NCI-H2196 (cell line): ENCODE results near the gene PBX1.

Experiments used
- DNase-seq: peaks from one replicate; lab custom pipeline; 2025; ENCODE audit not compliant: unreplicated experiment; lab: John Stamatoyannopoulos, UW

The PBX1 gene

DNA sequence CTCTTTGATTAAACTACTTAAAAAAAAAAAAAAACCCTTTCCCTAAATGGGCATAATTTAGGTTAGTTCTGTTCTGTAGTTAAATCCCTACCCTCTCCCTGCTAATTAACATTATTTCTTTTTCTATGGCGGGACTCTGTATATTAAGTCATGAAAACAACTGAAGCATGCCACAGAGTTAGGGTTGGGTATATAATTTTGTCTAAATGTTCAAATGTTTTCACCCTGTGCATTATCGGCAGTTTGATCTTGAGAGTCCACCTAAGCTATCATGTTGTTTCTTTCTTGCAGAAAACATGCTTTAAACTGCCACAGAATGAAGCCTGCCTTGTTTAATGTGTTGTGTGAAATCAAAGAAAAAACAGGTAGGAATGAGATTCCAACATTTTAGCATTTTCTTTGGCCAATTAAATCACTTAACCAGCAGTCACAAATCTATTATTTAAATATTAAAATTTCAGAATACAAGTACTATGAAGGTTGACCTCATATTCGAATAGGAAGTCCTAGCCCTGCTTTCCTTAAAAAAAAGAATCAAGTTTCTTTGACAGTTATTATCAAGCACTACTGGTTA lies 4.0 kb downstream of the PBX1 start:
- DNase-seq: no peak

DNA sequence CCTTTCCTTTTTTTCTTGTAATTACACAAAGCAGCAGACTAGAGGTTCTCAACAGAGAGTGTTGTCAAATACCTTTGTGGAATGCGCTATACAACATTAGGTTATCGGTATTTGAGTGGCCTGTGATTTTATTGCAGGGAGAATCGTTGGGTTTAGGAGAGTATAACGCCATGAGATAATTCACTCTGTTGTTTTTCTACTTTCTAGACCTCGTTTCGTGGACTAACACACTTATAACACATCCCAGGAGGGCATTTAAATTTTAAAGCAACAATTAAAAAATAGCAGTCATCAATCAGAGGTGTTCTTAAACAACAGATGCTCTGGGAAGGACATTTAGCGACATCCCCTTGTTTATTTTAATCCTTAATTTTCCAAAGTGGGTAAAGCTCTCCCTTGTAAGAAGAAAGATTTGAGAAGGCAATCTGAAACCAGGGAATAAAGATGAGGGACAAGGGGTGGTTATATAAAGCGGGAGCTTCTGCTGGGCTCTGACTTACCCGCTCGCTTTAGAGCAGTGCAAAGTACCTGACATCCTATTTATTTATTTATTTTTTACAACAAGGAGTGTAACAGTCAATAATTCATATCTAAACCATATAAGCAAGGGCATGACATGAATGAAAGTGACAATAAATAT lies 4.9 kb downstream of the PBX1 start:
- DNase-seq: no peak

DNA sequence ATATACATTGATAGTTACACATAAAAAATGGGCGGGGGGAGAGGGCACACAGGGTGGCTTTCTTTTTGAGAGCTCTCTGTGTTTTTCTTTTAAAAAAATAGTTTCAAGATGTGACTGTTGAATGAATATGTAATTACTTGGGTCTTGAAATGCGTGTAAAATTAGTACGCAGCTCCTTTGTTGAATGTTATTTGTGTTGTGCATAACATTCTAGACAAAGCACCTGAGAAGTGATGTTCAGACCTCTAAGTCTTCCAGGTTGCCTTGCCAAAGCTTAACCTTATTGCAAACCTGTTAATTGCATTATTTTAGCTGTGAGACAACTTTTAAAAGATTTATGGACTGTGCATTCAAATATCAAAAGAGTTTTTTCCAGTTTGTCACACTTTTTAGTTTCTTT lies 5.4 kb downstream of the PBX1 start:
- DNase-seq: no peak

DNA sequence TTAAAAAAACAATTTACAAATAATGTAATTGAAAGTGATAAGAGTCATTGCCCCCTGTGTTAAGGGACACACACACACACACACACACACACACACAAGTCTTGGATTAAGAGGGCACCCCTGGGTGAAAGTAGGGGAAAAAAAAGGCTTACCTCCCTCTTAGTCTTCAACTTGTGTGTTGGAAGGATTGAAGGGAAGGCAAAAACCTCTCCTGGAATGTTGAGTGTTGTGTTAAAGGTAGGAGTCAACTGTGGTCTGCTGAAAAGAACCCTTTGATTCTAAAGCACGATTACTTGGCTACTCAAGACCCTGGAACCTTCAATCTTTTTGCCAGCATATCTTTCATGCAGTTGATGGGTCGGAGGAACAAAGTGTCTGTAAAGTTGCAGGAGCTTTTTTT lies 6.4 kb downstream of the PBX1 start:
- no peak for DNase-seq

DNA sequence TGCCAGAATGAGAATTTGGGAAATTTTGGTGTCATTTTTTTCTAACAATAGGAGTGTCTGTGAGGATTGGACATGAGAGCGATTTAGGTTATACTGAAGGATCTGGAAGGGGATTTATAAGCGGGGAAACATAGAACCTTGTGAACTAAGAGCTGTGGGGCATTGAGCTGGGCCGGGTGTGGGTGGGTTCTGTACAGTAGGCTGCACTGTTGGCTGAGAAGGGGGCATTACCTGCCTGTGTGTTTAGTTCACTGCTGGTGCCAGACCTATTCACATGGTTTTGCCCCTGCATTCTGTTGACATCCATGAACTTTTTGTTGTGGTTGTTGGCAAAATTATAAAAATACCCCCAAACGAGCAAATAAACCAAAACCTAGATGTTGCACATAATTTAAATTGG lies 8.8 kb downstream of the PBX1 start:
- no peak for DNase-seq

DNA sequence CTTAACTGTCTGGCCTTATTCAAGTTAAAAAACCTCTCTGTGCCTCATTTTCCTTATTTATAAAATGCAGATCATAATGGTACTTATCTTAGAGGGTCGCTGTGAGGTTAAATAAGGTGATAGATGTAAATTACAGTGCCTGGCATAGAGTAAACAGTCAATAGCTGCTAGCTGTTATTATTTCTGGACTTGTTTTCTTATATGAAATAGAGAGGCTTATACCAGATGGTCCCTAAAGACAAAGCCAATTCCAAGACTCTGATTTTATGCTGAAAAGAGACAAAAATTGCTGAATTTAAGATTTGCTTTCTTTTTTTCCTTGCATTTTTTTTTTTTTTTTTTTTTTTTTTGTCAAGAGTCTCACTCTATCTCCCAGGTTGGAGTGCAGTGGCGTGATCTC lies 10.3 kb downstream of the PBX1 start:
- DNase-seq: no peak

DNA sequence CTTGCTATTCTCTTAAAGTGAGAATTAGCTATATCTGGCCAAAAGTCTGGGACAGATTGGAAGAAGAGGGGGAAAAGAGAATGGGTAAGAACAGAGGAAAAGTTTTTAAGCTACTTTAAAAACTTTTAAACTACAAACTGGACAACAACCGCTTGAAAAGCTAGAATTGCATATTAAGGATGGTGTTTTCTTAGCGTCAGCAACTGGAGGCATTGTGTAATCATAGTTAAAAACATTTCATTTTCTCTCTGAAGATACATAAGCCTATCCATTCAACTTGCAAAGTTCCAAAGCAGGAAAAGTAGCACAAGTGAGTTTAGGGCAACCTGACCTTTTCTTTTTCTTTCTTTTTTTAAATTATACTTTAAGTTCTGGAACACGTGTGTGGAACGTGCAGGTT lies 10.9 kb downstream of the PBX1 start:
- no peak for DNase-seq

DNA sequence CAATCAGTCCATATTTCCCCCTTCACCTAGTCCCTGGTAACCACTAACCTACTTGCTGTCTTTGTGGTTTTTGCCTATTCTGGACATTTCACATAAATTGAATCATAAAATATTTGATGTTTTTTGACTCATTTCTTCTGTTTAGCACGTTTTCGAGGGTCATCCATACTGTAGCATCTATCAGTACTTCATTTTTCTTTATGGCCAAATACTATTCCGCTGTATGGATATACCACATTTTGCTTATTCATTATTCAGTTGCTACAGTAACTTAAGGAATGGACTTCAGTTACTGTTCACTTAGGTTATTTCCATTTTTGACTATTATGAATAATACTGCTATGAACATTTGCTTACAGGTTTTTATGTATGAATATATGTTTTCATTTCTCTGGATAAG lies 12.3 kb downstream of the PBX1 start:
- DNase-seq: no peak

DNA sequence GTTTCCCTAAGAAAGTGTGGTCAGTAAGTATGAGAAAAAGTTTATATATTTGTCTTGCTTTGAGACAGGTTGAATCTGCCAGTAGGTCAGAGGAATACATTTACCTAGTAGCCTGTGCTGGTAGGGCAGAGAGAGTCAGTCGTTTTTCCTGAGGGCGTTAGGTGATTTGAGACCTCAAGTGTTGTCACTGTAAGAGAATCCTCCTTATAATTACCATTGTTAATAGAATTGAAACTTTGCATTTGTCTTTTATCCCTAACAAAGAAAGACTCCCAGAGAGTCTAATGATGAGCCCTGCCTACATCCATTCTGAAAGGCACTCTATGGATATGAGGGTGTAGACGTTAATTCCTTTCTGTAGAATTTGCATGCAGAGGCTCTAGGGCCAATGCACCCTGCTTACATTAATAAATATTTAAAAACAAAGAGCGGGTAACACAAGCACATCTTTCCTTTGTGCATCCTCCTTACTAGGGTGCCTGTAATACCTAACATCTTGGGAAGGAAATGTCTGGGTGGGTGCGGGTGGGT lies 16.4 kb downstream of the PBX1 start:
- no peak for DNase-seq

DNA sequence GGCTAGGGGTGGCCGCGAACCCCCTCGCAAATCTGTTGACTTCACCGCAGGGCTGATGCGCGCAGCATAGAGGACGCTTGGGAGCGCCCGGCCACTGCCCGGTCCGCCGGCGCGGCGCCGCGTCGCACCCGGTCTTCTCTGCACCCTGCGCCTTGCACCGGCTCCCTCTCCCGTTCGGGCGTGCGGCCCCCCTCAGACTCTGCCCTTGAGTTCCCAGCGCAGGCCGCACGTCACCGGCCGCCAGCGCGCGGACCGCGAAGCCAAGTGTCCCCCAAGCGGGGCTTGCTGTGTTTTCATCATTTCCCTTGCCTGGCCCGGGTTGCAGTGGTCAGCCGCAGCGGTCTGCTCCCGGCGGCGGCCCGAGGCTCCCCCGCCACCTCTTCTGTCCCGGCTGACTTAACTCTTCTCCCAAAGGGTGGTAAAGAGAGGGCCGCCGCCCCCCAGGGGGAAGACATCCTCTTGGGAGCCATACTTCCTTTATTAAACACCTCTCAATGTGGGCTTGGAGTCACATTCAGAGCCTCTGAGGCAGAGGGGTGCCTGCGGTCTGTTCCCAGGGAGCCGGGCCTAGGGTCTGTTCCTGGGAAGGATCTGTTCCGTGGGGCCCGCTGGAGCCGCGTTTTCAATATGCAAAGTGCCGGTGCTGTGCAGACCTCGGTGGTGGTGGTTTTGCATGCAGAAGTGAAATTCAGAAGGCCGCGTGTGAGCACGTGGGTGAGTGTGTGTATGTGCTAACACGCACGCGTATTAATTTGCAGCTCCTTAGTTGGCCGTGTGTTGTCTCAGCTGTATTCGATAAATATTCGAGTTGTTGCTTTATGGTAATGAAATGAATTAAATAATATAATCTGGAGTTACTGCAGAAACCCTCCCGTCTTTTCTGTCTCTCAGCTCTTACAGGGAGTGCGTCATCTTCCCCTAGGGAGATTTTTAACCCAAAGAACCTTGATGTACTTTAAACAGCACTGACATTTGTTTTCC lies 17.6 kb downstream of the PBX1 start:
- DNase-seq: no peak

DNA sequence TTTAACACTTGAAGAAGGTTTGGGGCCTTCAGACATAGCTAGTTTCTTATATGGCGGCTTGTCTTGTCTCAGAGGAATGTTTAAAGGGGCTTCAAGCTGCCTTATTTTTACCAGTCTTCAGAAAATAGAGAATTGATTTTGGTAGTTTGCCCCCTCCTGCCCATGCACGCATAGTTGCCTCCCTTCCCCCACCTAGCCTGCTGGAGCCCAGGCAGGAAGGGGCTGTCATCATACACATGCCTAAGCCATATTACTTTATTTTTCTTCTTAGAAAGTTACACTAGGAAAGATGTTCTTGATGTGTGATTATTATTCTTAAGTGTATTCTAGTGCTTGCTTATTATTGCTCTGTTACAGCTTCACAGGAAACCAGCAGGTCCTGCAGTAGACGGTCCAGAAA lies 18.3 kb downstream of the PBX1 start:
- DNase-seq: no peak

DNA sequence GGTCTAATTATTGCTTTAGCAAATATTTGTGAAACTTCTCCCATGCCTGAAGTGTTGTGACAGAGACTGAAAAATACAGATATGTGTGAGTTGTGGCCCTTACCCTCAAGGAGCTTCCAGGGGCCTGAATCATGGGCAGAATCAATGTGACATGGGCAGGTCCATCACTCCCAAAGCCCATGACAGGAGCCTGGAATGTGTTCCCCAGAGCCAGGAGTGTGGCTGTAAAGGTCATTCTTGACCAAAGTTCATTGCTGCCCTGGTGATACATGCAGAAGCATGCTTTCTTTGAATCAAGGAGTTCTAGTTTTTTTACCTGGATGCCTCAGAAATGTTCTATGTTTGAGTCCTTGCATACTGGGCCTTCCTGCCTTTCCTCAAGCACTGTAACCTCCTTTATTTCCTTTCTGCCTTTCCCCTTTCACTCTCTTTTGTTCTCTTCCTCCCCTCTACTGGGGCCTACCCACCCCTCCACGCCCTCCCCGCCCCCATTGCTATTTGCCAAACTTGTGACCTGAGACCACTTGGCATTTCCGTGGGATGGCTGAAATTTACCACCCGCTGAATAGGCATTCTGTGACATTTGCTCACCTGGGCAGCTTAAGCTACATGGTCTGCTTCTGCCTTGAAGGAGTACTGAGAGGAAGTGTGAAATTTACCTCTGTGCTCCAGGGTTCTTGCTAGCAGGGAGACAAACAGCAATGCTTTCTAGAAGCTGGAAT lies 19.7 kb downstream of the PBX1 start:
- no peak for DNase-seq

DNA sequence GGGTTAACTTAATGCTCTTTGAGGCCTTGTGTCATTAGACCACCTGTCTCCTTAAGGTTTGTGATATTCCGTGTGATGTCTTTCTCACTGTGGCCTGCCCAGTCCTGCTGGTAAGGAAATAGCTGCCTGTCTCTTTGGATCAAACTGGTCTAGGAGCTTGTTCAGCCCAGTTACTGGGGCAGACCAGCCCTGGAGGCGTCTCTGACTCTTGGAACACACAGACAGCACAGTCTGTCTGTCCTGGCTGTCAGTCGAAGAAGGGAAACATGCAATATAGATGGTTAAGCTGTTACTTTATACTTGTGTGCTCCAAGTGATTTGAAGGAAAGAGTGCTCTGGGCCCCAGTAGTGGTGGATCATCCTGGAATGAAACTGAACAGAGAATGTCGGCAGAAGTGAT lies 20.4 kb downstream of the PBX1 start:
- no peak for DNase-seq

DNA sequence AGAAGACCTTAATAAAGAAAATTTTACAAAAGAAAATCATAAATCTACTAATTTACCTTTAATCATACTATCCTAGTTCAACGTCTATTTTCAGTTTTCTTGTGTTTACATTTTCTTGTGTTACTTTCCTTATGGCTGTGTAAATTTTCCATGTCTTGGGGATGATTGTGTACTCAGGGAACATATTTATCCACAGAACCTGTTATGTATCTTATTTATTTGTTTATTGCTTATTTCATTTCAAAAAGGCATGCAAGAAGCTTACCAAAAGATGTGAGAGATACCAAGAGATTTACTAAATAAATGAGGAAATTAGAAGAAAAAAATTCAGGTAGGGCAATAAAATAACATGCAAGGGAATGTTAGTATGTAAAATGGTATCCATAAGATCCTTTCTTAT lies 22.8 kb downstream of the PBX1 start:
- no peak for DNase-seq

DNA sequence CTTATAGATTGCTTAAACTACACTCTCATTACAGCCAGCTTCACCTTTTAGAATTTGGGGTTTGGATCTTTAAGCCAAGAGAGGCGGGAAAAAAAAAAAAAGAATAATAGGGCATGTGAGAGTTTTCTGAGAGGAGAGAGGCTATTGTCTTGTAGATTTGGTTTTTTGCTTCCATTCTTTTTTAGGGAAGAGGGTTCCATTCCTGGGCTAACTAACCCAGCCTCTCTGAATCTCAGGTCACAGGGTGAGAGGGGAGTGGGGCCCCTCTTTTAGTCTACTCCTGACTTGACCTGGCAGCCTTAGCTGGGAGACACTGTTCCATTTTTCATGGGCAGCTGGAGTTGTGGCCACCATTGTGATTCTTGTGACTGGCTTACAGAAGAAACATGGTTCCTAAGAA lies 24.2 kb downstream of the PBX1 start:
- DNase-seq: no peak

DNA sequence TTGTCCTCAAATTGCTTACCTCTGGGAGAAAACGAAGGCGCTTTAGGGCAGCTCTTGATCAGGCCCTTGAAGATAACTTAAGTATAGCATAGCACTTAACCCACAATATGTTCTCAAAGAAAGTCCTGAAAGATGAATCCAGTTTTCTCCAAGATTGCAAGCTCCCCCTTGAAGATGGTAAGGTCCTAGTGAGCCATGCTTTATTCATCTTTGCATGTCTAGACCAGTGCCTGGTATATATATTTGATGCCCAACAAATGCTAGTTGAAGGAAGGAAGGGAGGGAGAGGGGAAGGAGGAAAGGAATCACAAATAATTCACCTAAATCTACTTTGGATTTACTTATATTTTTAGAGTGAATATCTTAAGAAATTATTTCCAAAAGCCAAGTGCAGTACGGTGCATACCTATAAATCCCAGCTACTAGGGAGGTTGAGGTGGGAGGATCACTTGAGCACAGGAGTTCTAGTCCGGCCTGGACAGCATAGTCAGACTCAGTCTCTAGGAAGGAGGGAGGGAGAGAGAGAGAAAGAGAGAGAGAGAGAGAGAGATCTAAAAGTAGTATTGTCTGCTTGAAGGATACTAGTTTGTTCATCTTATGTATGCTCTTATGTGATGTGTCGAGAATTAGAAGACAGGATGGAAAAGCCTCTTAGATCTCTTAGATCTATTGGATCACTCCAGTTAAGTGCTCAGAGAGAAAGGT lies 25.0 kb downstream of the PBX1 start:
- no peak for DNase-seq

DNA sequence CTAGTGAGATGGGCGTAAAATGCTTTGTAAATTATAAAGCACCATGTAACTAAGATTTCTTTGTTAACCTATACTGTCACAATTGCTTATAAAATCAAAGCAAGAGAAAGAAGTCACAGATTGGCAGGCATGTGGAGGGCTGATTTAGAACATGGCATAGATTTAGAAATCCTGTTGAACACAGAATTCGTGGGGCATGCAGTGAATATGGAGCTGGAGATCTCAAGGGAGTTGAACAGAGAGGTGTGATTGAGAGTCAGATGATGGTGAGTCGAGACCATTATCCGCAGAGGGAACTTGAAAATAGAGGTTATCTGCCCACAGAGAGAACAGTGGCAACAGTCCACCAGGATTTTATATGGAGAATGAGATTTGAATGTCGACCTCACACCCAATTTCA lies 27.6 kb downstream of the PBX1 start:
- DNase-seq: no peak

DNA sequence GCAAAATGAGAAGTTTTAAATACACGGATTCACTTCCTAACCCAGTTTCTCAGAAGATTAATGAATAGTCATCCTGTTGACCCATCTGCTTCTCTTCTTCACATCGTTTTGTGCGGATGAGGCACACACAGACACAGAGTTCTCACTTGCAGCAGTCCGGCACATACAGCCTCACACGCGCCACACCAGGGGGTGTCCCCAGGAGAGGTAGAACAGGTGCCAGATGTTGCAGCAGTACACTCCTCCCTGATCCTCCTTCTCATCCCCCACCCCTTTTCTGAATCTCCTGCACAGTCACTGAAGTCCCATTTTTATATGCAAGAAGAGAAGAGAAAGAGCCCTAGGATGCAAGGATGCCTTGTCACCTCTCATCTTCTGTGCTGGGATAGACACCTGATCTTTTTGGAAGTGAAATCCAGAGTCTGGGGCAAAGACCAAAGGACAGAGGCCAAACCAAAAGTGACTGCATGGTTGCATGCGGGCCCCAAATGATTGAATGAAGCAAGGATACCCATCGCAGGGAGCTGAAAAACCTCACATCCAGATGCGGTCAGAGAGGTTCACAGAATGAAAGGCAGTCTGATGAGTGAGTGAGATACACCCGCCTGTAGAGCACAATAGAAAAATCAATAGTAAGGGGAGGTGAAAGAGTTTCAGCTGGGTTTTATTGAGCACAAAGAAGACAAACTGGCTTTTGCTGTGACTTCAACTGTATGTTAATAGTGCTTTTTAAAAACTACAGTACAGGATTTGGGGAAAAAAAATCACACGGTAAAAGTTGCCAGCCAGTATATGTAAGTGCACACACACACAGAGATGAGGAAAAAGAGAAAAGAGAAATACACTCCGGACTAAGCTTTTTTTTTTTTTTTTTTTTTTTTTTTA lies 28.9 kb downstream of the PBX1 start:
- no peak for DNase-seq

DNA sequence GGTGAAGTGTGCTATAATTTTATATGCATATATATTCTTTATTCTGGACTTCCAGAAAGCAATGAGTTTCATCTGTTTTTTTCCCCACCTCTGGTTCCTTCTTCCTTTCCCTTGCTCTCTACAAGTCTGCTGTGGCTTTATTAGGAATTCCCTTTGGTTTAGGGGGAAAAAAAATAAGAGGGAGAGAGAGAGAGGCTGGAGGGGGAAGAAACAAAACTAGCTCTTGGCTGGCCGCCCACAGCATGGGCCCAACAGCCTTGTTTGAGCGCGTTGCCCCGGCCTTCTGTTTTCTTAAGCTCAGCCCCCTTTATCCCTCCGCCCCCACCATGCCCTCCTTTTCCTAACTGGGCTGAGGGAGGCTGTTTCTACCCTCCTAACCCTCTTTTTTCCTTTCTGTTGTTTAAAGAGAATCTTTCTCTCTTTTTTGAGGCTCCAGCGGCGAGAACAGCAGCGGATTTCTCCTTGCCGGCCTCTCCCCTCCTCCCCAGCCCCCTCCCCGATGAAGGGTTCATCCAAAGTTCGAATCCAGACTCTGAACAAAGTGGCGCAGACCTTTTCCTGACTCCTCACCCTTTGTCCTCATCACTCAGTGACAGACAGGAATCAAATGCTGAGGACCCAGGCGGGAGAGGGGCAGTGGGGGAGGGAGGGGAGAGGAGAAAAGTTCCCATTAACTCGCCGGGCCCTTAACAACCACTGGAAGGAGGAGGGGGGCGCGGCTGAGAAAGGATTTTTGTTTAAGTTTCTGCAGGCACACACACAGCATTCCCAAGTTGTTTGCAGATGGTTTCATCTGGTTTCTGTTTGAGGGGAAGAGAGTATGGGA lies 29.7 kb downstream of the PBX1 start:
- DNase-seq: no peak
